Measurements from ENCODE around the gene IL1A.

IL1A gene

GRCh38 chr2:112758711-112759110 is 25.6 kb downstream of the IL1A start:
- DNase-seq = no peak

- no peak for DNase-seq
These were observed 27.0 kb downstream of the IL1A start for GRCh38 chr2:112757265-112757664.

- DNase-seq = no peak
These were observed 28.1 kb downstream of the IL1A start for GRCh38 chr2:112756207-112756606.

- DNase-seq = no peak
These were observed 28.8 kb downstream of the IL1A start for GRCh38 chr2:112755444-112755843.

GRCh38 chr2:112754564-112754963 is 29.7 kb downstream of the IL1A start:
- DNase-seq = no peak

GRCh38 chr2:112752667-112753066 is 31.6 kb downstream of the IL1A start:
- no peak for DNase-seq

GRCh38 chr2:112751451-112752197 is 32.7 kb downstream of the IL1A start:
- no peak for DNase-seq

- DNase-seq = peak; percentile 31
These were observed 33.8 kb downstream of the IL1A start for GRCh38 chr2:112750560-112750843.

- peak; percentile 69 for DNase-seq
These were observed 34.3 kb downstream of the IL1A start for GRCh38 chr2:112749755-112750559.

- no peak for DNase-seq
These were observed 43.8 kb downstream of the IL1A start for GRCh38 chr2:112740527-112740926.

- DNase-seq = no peak
These were observed 46.6 kb downstream of the IL1A start for GRCh38 chr2:112737542-112738232.

GRCh38 chr2:112733871-112734270 is 50.4 kb downstream of the IL1A start:
- DNase-seq = no peak

GRCh38 chr2:112733456-112733855 is 50.8 kb downstream of the IL1A start:
- DNase-seq = no peak

- DNase-seq = no peak
These were observed 52.8 kb downstream of the IL1A start for GRCh38 chr2:112731479-112731878.

GRCh38 chr2:112730791-112731190 is 53.5 kb downstream of the IL1A start:
- no peak for DNase-seq

- DNase-seq = no peak
These were observed 54.1 kb downstream of the IL1A start for GRCh38 chr2:112730216-112730615.

- DNase-seq = no peak
These were observed 55.7 kb downstream of the IL1A start for GRCh38 chr2:112728378-112729175.

- DNase-seq = no peak
These were observed 56.3 kb downstream of the IL1A start for GRCh38 chr2:112728029-112728362.

- no peak for DNase-seq
These were observed 56.8 kb downstream of the IL1A start for GRCh38 chr2:112727276-112728028.

GRCh38 chr2:112726487-112727190 is 57.7 kb downstream of the IL1A start:
- peak; percentile 86 for DNase-seq
